ENCODE data around the gene EGFR. TPM values are rescaled to one million over a fixed set of nuclear protein-coding genes. Genes with fewer than 3 reads are reported as not detected.

The EGFR gene
- polyA plus RNA-seq, 1 of the 3 experiments (the other 2 are of a cell fraction), result 37.6 TPM

GRCh38 chr7:55033236-55033846 lies 14.5 kb downstream of the EGFR start:
- H3K9me3 ChIP-seq, result no peaks in the 10 kb centered on the region
- no peak overlapping the region for H2AFZ ChIP-seq (ENCODE audit: low read depth)
- ChIA-PET POLR2A (no interaction called here), CTCF (no interaction called here)
- H3K79me2 ChIP-seq (ENCODE audit: insufficient read depth), result peaks cover 100% of the 10 kb centered on the region
- peaks cover 11 to 28% of the 10 kb centered on the region in 2 experiments for H3K4me1 ChIP-seq (ENCODE audit: control insufficient read depth in 1 of 2, insufficient read depth in 2 of 2, low read depth in 1 of 2, low read length in 1 of 2)
- WGBS (ENCODE audit: low lambda C conversion rate), result 86% methylated on average over 9 of the region's 10 CpGs
- no peaks in the 10 kb centered on the region for H3K27me3 ChIP-seq (ENCODE audit: insufficient read depth)
- no peak overlapping the region for H3K9ac ChIP-seq
- peaks cover 0 to 25% of the 10 kb centered on the region in 2 experiments for H3K36me3 ChIP-seq (replicated peaks in 1 of 2; ENCODE audit: control insufficient read depth in 1 of 2, insufficient read depth in 2 of 2, low read length in 1 of 2)
- no peak overlapping the region for H3K4me2 ChIP-seq
- H3F3A ChIP-seq (replicated peaks; ENCODE audit: insufficient read depth), result peaks cover 18% of the 10 kb centered on the region
- no peak overlapping the region for H3K27ac ChIP-seq (ENCODE audit: low read depth in 2 of 2, low read length in 1 of 2)
- peaks cover 97% of the 10 kb centered on the region for H4K20me1 ChIP-seq (ENCODE audit: insufficient read depth)
- no peak overlapping the region for H3K4me3 ChIP-seq (ENCODE audit: low read depth in 2 of 2, low read length in 1 of 2)
- TF ChIP-seq, protein P1, sequence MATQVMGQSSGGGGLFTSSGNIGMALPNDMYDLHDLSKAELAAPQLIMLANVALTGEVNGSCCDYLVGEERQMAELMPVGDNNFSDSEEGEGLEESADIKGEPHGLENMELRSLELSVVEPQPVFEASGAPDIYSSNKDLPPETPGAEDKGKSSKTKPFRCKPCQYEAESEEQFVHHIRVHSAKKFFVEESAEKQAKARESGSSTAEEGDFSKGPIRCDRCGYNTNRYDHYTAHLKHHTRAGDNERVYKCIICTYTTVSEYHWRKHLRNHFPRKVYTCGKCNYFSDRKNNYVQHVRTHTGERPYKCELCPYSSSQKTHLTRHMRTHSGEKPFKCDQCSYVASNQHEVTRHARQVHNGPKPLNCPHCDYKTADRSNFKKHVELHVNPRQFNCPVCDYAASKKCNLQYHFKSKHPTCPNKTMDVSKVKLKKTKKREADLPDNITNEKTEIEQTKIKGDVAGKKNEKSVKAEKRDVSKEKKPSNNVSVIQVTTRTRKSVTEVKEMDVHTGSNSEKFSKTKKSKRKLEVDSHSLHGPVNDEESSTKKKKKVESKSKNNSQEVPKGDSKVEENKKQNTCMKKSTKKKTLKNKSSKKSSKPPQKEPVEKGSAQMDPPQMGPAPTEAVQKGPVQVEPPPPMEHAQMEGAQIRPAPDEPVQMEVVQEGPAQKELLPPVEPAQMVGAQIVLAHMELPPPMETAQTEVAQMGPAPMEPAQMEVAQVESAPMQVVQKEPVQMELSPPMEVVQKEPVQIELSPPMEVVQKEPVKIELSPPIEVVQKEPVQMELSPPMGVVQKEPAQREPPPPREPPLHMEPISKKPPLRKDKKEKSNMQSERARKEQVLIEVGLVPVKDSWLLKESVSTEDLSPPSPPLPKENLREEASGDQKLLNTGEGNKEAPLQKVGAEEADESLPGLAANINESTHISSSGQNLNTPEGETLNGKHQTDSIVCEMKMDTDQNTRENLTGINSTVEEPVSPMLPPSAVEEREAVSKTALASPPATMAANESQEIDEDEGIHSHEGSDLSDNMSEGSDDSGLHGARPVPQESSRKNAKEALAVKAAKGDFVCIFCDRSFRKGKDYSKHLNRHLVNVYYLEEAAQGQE (IDR thresholded peaks at IDR 0.05; ENCODE audit: low read depth, low read length), result no peak
- TF ChIP-seq NRF1 (IDR thresholded peaks at IDR 0.05; ENCODE audit: low read depth, low read length), result no peak
- TF ChIP-seq ZBTB33 (IDR thresholded peaks at IDR 0.05; ENCODE audit: borderline replicate concordance, low read depth), result no peak
- no peak for TF ChIP-seq GATA2 (CRISPR knock-in tag; IDR thresholded peaks at IDR 0.05)
- no peak for TF ChIP-seq MEF2A (IDR thresholded peaks at IDR 0.05; ENCODE audit: borderline replicate concordance, low read depth)
- TF ChIP-seq RFX5 (IDR thresholded peaks at IDR 0.05; ENCODE audit: low read length), result no peak
- TF ChIP-seq MAX (IDR thresholded peaks at IDR 0.05; ENCODE audit: low read depth), result no peak
- TF ChIP-seq SIN3A (IDR thresholded peaks at IDR 0.05; ENCODE audit: borderline replicate concordance, low read depth, low read length), result no peak
- TF ChIP-seq USF1 (IDR thresholded peaks at IDR 0.05; ENCODE audit: borderline replicate concordance, low read depth), result no peak
- H3K9me2 ChIP-seq, result no peaks in the 10 kb centered on the region
- no peak for DNase-seq

Measured in SK-N-SH (cell line).